NCI-H524 (cell line): Measurements from ENCODE around the gene RXRA.
A peak's percentile ranks its signal among the peaks of the same experiment; 100 is the strongest.

Experiments used
- DNase-seq, 2 experiments: peaks; one replicate each; lab custom pipeline; 2025; lab: John Stamatoyannopoulos, UW

The RXRA gene

GRCh38 chr9:134367791-134368490 lies 41.7 kb downstream of the RXRA start:
- peak in 1 of 2 experiments; percentile 60 for DNase-seq

DNA sequence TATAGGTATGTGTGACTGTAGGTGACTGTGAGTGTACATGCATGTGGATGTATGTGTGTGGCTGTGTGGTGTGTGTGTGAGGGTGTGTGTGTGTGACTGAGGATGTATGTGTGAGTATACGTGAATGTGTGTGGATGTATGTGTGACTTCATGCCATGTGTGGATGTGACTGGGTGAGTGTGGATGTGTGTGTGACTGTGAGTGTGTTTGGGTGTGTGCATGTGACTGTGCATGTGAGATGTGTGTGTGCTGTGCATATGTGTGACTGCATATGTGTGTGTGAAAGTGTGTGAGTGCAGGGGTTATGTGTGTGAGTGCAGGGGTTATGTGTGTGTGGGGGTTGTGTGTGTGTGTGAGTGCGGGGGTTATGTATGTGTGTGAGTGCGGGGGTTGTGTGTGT lies 42.3 kb downstream of the RXRA start:
- DNase-seq, result no peak

- DNase-seq, result no peak
Measured at GRCh38 chr9:134369416-134370212, 43.4 kb downstream of the RXRA start.

GRCh38 chr9:134370213-134370492 lies 43.9 kb downstream of the RXRA start:
- no peak for DNase-seq

DNA sequence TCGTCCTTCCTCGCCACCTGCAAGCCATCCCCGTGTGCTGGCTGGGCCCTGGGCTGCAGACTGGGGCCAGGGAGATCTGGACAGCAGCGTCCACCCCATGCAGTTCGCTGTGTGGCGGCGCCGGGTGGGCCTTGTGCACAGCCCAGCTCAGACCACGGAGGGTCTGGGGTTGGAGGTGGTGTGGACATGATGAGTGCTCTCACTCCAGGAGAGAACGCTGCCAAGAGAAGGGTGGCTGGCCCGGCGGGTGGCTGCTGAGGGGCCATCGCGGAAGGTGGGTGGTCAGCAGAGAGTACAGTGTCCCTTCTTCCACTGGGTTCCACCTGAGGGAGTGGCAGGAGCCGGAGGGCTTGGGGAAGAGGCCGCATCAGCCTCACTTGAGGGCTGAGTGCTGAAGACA lies 44.4 kb downstream of the RXRA start:
- no peak for DNase-seq

GRCh38 chr9:134371731-134372130 lies 45.5 kb downstream of the RXRA start:
- no peak for DNase-seq

GRCh38 chr9:134372581-134373267 lies 46.5 kb downstream of the RXRA start:
- DNase-seq, result no peak

DNA sequence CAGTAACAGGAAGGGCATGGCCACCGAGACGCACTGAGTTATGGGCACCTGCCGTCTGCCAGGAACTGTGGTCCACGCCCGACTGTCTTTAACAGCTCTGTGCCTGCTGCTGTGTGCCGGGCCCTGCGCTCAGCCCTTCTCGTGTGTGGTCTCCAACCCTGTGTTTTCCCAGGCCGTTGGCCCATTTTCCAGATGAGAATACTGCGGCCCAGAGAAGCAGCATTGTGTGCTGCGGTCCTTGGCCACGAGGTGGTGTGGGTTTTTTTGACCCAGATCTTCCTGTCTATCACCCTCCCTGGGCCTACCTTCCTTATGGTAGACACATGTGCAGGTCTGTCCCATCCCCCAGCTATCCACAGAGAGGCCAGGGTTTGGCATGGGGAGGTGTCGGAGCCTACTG lies 47.0 kb downstream of the RXRA start:
- DNase-seq, result no peak

DNA sequence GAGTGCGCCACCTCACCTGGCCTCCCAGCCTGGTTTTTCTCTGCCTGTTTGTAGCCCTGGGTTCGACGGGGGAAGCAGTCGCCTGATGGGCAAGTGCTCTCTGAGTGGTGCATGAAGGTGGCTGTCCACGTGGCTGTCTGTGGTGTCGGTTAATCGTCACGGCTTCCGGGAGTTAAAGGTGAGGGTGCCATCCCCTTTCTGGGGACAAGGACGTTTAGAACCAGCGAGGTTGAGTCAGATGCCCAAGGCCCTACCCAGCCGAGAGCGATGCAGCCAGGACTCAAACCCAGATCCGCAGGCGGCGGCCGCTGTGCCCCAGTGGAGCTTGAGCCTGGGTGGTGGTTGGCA lies 47.7 kb downstream of the RXRA start:
- no peak for DNase-seq

GRCh38 chr9:134374301-134375010 lies 48.2 kb downstream of the RXRA start:
- no peak for DNase-seq

DNA sequence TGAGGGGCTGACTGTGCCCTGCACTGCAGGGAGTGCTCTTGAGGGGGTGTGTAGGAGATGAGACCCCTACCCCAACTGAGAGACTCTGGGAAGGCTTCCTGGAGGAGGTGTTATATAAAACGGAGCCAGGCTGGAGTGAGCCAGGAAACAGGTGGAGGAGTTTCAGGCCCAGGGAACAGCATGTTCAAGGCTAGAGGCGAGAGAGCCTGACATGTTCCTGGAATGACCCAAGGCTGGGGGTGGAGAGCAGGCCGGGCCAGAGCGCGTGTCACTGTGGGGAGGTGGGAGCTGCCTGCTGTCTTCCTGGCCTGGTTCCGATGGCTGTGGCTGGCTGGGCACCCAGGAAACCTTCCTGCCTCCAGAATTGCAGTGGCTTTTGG lies 48.7 kb downstream of the RXRA start:
- no peak for DNase-seq

DNA sequence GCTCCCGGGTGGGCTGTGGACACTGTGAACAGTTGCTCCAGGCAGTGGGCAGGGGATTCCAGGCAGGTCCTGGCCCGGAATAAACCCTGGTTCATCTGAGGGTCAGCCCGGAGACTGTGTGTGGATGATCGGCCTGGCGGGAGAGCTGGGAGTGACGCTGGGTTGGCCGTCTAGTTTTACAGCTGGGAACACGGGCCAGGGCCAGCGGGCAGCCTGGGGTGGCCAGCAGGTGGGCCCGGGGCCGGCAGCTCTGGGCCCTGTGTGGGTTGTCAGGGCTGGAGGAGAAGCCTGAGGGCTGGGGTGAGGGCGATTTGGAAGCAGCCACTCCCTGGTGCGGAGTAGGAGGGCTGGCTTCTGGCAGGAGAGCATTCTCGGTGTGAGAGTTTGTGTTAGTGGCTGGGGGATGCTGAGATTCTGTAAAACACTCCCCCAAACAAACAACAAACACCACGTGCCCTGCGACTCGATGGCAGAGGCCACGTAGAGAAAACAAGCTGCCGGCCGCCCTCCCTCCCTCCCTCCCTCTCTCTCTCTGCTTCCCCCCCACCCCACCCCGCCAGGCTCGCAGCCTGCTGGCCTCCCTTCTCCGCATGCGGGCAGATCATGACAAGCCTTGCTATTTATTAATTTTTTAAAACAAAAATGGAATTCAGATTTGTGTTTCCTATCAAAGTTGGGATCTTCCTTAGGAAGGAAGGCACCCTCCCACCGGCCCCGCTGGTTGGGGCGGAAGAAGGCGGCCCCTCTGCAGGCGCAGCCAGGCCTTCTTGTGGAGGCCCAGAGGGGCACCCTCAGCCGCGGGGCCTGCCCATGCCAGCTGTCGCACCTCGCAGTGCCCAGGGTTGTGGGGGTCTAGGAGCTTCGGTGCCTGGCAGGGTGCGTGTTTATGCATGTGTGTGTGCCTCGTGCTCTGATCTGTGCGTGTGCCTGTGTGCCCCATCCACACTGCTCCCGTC lies 49.5 kb downstream of the RXRA start:
- peak in 1 of 2 experiments; percentile 61 for DNase-seq

GRCh38 chr9:134376386-134377142 lies 50.3 kb downstream of the RXRA start:
- no peak for DNase-seq

GRCh38 chr9:134377143-134377484 lies 50.9 kb downstream of the RXRA start:
- no peak for DNase-seq

DNA sequence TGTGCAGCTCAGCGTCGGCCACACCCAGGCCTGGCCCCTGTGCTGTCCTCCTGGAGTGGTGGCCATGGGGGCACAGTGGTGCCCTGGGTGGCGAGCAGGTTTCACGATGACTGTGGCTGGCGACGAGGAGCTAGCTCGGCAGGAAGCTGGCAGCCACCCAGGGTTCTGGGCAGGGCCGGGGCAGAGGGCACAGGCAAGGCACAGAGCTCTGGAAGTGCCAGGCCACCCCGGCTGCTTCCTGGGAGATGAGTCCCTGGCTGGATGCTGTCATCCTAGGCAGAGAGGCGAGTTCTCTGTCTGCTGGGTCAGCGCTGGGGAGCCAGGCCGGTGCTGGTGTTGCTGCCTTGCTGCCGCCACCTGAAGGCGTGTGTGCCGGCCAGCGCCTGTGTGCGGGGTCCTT lies 51.7 kb downstream of the RXRA start:
- DNase-seq, result no peak

GRCh38 chr9:134378901-134379338 lies 52.7 kb downstream of the RXRA start:
- peak; percentile 78 to 92 for DNase-seq

GRCh38 chr9:134379831-134380365 lies 53.6 kb downstream of the RXRA start:
- DNase-seq, result no peak

- no peak for DNase-seq
Measured at GRCh38 chr9:134380542-134381271, 54.5 kb downstream of the RXRA start.

DNA sequence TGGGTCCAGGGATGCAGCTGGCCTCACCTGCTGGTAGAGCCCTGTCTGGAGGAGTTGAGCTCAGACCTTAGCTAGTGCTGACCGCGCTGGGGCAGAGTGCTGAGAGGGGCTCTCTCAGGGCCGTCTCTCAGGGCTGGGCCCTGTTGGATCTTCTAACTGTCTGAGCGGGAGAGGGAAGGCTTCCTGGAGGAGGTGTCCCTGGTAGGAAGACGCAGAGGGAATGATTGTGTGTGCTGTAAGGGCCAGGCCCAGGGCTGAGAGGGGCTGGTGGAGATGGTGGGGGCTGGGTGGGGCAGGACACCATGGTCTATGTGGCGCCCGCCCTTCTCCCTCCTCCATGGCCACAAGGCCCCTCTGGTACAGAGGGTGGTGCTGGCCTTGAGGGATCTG lies 55.0 kb downstream of the RXRA start:
- DNase-seq, result no peak
